ENCODE data around the gene OCA2.
"Not testable (repeated sequence)": the region's sequence is repeated elsewhere in the genome, so short reads cannot be mapped to it uniquely, and the experiment has no call there.

OCA2 gene

GRCh38 chr15:28013480-28013879 is 85.6 kb downstream of the OCA2 start:
- H3K27me3 ChIP-seq (ENCODE audit: insufficient read depth, insufficient read length), result no peaks in the 10 kb centered on the region
- H3K4me1 ChIP-seq (ENCODE audit: insufficient read depth, insufficient read length), result no peaks in the 10 kb centered on the region
- DNase-seq (ENCODE audit: low read depth, low spot score), result no peak
- no peak overlapping the region for H3K9ac ChIP-seq (ENCODE audit: insufficient read length, low read depth)
- H3K36me3 ChIP-seq (ENCODE audit: insufficient read depth, insufficient read length, low read length), result peaks cover 4% of the 10 kb centered on the region
- H3K4me3 ChIP-seq (ENCODE audit: insufficient read length, low read depth), result no peak overlapping the region
- H3K9me3 ChIP-seq (ENCODE audit: insufficient read depth, low read length), result peaks cover 7% of the 10 kb centered on the region; the same call in 1 of the 2 replicates
- TF ChIP-seq SUZ12 (IDR thresholded peaks at IDR 0.05; ENCODE audit: extremely low read depth, insufficient read depth, insufficient read length), result no peak
- no peak for TF ChIP-seq YY1 (IDR thresholded peaks at IDR 0.05; ENCODE audit: insufficient read depth, insufficient read length)
- no peak for TF ChIP-seq ZNF274 (IDR thresholded peaks at IDR 0.05; ENCODE audit: low read depth, low read length)

- H3K36me3 ChIP-seq (ENCODE audit: insufficient read depth, insufficient read length, low read length), result peaks cover 4% of the 10 kb centered on the region
- H3K9me3 ChIP-seq (ENCODE audit: insufficient read depth, low read length), result peaks cover 8% of the 10 kb centered on the region; the same call in 1 of the 2 replicates
- DNase-seq (ENCODE audit: low read depth, low spot score), result no peak
- H3K9ac ChIP-seq (ENCODE audit: insufficient read length, low read depth), result no peak overlapping the region
- H3K4me3 ChIP-seq (ENCODE audit: insufficient read length, low read depth), result no peak overlapping the region
- H3K27me3 ChIP-seq (ENCODE audit: insufficient read depth, insufficient read length), result no peaks in the 10 kb centered on the region
- no peak for TF ChIP-seq ZNF274 (IDR thresholded peaks at IDR 0.05; ENCODE audit: low read depth, low read length)
- TF ChIP-seq SUZ12 (IDR thresholded peaks at IDR 0.05; ENCODE audit: extremely low read depth, insufficient read depth, insufficient read length), result no peak
- no peak for TF ChIP-seq YY1 (IDR thresholded peaks at IDR 0.05; ENCODE audit: insufficient read depth, insufficient read length)
- no peaks in the 10 kb centered on the region for H3K4me1 ChIP-seq (ENCODE audit: insufficient read depth, insufficient read length)
These were observed 86.9 kb downstream of the OCA2 start for GRCh38 chr15:28012231-28012630.

- not testable (repeated sequence) for H3K4me3 ChIP-seq (ENCODE audit: insufficient read length, low read depth); H3K36me3 ChIP-seq (ENCODE audit: insufficient read depth, insufficient read length, low read length); H3K9ac ChIP-seq (ENCODE audit: insufficient read length, low read depth); H3K4me1 ChIP-seq (ENCODE audit: insufficient read depth, insufficient read length); H3K27me3 ChIP-seq (ENCODE audit: insufficient read depth, insufficient read length); H3K9me3 ChIP-seq (ENCODE audit: insufficient read depth, low read length); DNase-seq (ENCODE audit: low read depth, low spot score)
These were observed 90.9 kb downstream of the OCA2 start for GRCh38 chr15:28008175-28008574.

- no peak for DNase-seq (ENCODE audit: low read depth, low spot score)
- Histone ChIP-seq H3K9me3 (ENCODE audit: insufficient read depth, low read length) (peaks cover 8% of the 10 kb centered on the region; the same call in 1 of the 2 replicates), H3K4me3 (ENCODE audit: insufficient read length, low read depth) (no peak overlapping the region), H3K36me3 (ENCODE audit: insufficient read depth, insufficient read length, low read length) (peaks cover 5% of the 10 kb centered on the region), H3K27me3 (ENCODE audit: insufficient read depth, insufficient read length) (no peaks in the 10 kb centered on the region), H3K4me1 (ENCODE audit: insufficient read depth, insufficient read length) (no peaks in the 10 kb centered on the region), H3K9ac (ENCODE audit: insufficient read length, low read depth) (no peak overlapping the region)
- TF ChIP-seq ZNF274 (IDR thresholded peaks at IDR 0.05; ENCODE audit: low read depth, low read length), result no peak
- no peak for TF ChIP-seq YY1 (IDR thresholded peaks at IDR 0.05; ENCODE audit: insufficient read depth, insufficient read length)
- no peak for TF ChIP-seq SUZ12 (IDR thresholded peaks at IDR 0.05; ENCODE audit: extremely low read depth, insufficient read depth, insufficient read length)
These were observed 92.8 kb downstream of the OCA2 start for GRCh38 chr15:28006116-28006905.

GRCh38 chr15:28005004-28005527 is 94.0 kb downstream of the OCA2 start:
- Histone ChIP-seq H3K27me3 (ENCODE audit: insufficient read depth, insufficient read length) (no peaks in the 10 kb centered on the region), H3K4me1 (ENCODE audit: insufficient read depth, insufficient read length) (no peaks in the 10 kb centered on the region), H3K9ac (ENCODE audit: insufficient read length, low read depth) (no peak overlapping the region), H3K9me3 (ENCODE audit: insufficient read depth, low read length) (peaks cover 8% of the 10 kb centered on the region; the same call in 1 of the 2 replicates), H3K4me3 (ENCODE audit: insufficient read length, low read depth) (no peak overlapping the region), H3K36me3 (ENCODE audit: insufficient read depth, insufficient read length, low read length) (peaks cover 5% of the 10 kb centered on the region)
- TF ChIP-seq SUZ12 (IDR thresholded peaks at IDR 0.05; ENCODE audit: extremely low read depth, insufficient read depth, insufficient read length), result no peak
- no peak for TF ChIP-seq YY1 (IDR thresholded peaks at IDR 0.05; ENCODE audit: insufficient read depth, insufficient read length)
- TF ChIP-seq ZNF274 (IDR thresholded peaks at IDR 0.05; ENCODE audit: low read depth, low read length), result no peak
- no peak for DNase-seq (ENCODE audit: low read depth, low spot score)

- TF ChIP-seq ZNF274 (IDR thresholded peaks at IDR 0.05; ENCODE audit: low read depth, low read length) (no peak), YY1 (IDR thresholded peaks at IDR 0.05; ENCODE audit: insufficient read depth, insufficient read length) (no peak), SUZ12 (IDR thresholded peaks at IDR 0.05; ENCODE audit: extremely low read depth, insufficient read depth, insufficient read length) (no peak)
- DNase-seq (ENCODE audit: low read depth, low spot score), result no peak
- Histone ChIP-seq H3K9me3 (ENCODE audit: insufficient read depth, low read length) (peaks cover 8% of the 10 kb centered on the region; the same call in 1 of the 2 replicates), H3K36me3 (ENCODE audit: insufficient read depth, insufficient read length, low read length) (peaks cover 5% of the 10 kb centered on the region), H3K27me3 (ENCODE audit: insufficient read depth, insufficient read length) (no peaks in the 10 kb centered on the region), H3K9ac (ENCODE audit: insufficient read length, low read depth) (no peak overlapping the region), H3K4me3 (ENCODE audit: insufficient read length, low read depth) (no peak overlapping the region), H3K4me1 (ENCODE audit: insufficient read depth, insufficient read length) (no peaks in the 10 kb centered on the region)
These were observed 94.7 kb downstream of the OCA2 start for GRCh38 chr15:28004143-28005003.

Data from NT2/D1 (cell line).